Left renal pelvis (tissue), 4 donors: ENCODE data around the gene IL6R. TPM values are rescaled to one million over a fixed set of nuclear protein-coding genes. Genes with fewer than 3 reads are reported as not detected.

Experiments used
- DNase-seq, 4 donors: peaks; one replicate each; pipeline ENCODE4 v3.0.0-alpha.2; 2013; ENCODE audit warnings: low read depth in 4 of 4, low spot score in 3 of 4
- polyA plus RNA-seq, 4 donors: library from polyadenylated mRNA; unstranded; fragments of 120-200 nt; gene quantifications; one replicate each; pipeline ENCODE4 v1.2.1, GENCODE V29; 2013; ENCODE audit not compliant: insufficient read length in 4 of 4

IL6R gene
- polyA plus RNA-seq, 4 donors, result 4.6 to 6.6 (median 5.4) TPM

DNA sequence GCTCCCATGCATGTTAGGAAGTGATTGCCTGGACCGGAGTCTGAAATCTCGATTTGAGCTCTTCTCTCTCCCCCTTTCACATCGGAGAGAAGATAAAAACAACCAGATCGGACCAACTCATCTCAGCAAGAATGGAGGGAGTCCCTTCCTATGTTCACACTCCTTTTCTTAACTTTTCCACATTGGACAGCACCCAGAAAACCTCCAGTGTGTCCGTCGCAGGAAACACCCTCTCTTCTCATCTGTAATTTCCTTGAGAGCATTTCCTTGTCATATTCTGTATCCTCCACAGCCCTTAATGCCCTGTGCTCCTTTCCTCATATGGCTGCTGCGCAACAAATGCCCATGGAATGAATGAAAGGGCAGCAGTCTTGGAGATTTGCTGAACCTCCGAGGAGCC, 95.4 kb downstream of the IL6R start:
- DNase-seq, result no peak

- no peak for DNase-seq
Measured at GRCh38 chr1:154501423-154502065, 96.4 kb downstream of the IL6R start.

DNA sequence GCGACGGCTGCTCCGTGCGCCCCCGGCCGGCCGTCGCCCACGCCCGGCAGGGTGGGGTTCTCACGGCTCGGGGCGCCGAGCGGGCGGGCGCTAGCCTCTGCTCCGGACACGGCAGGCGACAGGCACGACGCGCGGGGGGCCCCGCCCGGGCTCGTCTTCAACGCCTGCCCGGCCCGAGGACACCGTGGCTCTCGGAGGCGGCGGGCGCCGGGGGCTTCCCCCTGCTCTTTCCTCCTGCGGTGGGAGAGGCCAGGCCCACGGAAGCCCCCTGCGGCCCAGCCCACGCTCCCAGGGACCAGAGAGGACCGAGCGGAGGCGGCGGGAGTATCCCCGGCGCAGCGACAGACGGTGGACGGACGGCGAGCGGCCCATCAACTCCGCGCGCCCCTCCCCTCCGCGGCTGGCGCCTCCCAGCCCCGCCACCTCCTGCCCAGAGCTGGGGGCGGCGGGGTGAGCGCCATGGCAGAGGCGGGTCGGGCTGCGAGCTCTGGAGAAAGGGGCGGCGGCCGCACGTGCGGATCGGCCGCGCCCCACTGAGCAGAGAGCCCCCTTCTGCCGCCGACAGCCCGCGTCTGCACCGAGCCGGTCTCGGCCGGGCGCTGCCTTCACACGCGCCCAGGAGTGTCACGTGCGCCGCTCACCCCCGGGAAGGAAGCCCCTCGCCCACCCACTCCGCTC, 97.1 kb downstream of the IL6R start, which contains the start of the genes SHE and TDRD10:
TSS of gene SHE (minus strand) at position 347 of the 678 bp plus-strand sequence. CDS start 386 bp downstream, outside the sequence.
TSS of gene TDRD10 (plus strand) at position 154 of the 678 bp plus-strand sequence. CDS start 4,685 bp downstream, outside the sequence.
- DNase-seq, result no peak

- DNase-seq, result no peak
Measured at GRCh38 chr1:154502744-154503115, 97.6 kb downstream of the IL6R start.

GRCh38 chr1:154503898-154504297, 98.8 kb downstream of the IL6R start:
- no peak for DNase-seq

GRCh38 chr1:154512760-154513159, 107.6 kb downstream of the IL6R start:
- DNase-seq, result no peak

- DNase-seq, result no peak
Measured at GRCh38 chr1:154514066-154514553, 109.0 kb downstream of the IL6R start.

- no peak for DNase-seq
Measured at GRCh38 chr1:154517661-154518060, 112.5 kb downstream of the IL6R start.

Other genes starting within 250 kb of the IL6R start
- gene TPM3, start 213.2 kb upstream of the IL6R start, polyA plus RNA-seq, result 100 to 1,000 TPM; 220 to 309 (median 273) TPM
- gene CFAP141, start 199.0 kb upstream of the IL6R start, polyA plus RNA-seq, result under 1 TPM in 1 of 4 donors, not detected in 3; 0.44 TPM
- 100 to 1,000 TPM; 144 to 193 (median 178) TPM for gene UBAP2L, start 184.4 kb upstream of the IL6R start, polyA plus RNA-seq
- 10 to 100 TPM; 62.7 to 81.8 (median 78.3) TPM for gene HAX1, start 132.7 kb upstream of the IL6R start, polyA plus RNA-seq
- gene AQP10, start 84.2 kb upstream of the IL6R start, polyA plus RNA-seq, result under 1 TPM in 2 of 4 donors, not detected in 2; 0.09 to 0.41 TPM
- 10 to 100 TPM; 24.4 to 45.4 (median 28.3) TPM for gene ATP8B2, start 79.8 kb upstream of the IL6R start, polyA plus RNA-seq
- gene TDRD10, start 96.9 kb downstream of the IL6R start, polyA plus RNA-seq, result 1 to 10 TPM in 3 of 4 donors, under 1 TPM in 1; 0.67 to 2.6 (median 1.8) TPM
- 10 to 100 TPM in 2 of 4 donors, 1 to 10 TPM in 2; 8.5 to 11.3 (median 10.6) TPM for gene SHE, start 97.1 kb downstream of the IL6R start, polyA plus RNA-seq
- gene UBE2Q1, start 153.3 kb downstream of the IL6R start, polyA plus RNA-seq, result 100 to 1,000 TPM in 3 of 4 donors, 10 to 100 TPM in 1; 89.8 to 130 (median 112) TPM
- under 1 TPM; 0.35 to 0.50 (median 0.39) TPM for gene CHRNB2, start 162.4 kb downstream of the IL6R start, polyA plus RNA-seq
- gene ADAR, start 202.8 kb downstream of the IL6R start, polyA plus RNA-seq, result 100 to 1,000 TPM; 131 to 146 (median 142) TPM